ENCODE measurements around the gene GDPGP1.

The GDPGP1 gene

DNA sequence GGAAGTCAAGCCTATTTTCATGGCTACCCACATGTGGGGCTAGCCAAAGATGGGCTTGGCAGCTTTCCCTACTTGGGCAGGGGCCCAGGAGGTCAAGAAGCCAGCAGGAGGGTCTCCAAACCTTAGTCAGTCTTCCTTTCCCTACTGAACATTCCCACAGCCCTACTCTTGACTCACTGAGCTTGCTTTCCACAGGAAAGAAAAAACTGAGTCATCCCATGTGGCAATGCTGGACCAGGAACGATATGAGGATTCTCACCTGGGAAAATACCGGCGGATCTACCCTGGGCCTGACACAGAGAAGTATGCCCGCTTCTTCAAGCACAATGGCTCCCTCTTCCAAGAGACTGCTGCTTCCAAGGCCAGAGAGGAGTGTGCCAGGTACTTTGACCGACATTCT, 27.8 kb downstream of the GDPGP1 start:
- no peak for DNase-seq (ENCODE audit: low read depth in 1 of 2, low spot score in 1 of 2)
- no peak overlapping the region for H3K27ac ChIP-seq (replicated peaks)
- H3K4me3 ChIP-seq (replicated peaks; ENCODE audit: insufficient read depth, low read length): no peak overlapping the region
- TF ChIP-seq, protein P1, sequence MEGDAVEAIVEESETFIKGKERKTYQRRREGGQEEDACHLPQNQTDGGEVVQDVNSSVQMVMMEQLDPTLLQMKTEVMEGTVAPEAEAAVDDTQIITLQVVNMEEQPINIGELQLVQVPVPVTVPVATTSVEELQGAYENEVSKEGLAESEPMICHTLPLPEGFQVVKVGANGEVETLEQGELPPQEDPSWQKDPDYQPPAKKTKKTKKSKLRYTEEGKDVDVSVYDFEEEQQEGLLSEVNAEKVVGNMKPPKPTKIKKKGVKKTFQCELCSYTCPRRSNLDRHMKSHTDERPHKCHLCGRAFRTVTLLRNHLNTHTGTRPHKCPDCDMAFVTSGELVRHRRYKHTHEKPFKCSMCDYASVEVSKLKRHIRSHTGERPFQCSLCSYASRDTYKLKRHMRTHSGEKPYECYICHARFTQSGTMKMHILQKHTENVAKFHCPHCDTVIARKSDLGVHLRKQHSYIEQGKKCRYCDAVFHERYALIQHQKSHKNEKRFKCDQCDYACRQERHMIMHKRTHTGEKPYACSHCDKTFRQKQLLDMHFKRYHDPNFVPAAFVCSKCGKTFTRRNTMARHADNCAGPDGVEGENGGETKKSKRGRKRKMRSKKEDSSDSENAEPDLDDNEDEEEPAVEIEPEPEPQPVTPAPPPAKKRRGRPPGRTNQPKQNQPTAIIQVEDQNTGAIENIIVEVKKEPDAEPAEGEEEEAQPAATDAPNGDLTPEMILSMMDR (IDR thresholded peaks at IDR 0.05; ENCODE audit: insufficient read depth, low read length): no peak
- H3K27me3 ChIP-seq (ENCODE audit: insufficient read depth, poor library complexity, severe bottlenecking): no peaks in the 10 kb centered on the region

DNA sequence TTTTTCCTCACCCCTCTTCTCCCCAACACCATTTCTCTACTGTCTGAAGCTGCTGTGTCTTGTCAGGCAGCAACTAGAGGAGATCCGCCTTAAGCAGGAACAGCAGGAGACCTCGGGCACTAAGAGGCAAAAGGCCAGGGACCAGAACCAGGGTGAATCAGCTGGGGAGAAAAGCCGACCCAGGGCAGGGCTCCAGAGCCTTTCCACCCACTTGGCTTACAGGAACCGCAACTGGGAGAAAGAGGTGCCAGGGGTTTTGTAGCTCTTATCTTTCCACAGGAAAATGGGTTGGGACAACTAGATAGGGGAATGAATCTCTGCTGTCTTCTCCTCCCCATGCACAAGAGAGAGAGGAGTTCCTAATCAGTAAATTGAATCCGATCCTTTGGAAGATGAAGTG, 28.4 kb downstream of the GDPGP1 start:
- no peak overlapping the region for H3K4me3 ChIP-seq (replicated peaks; ENCODE audit: insufficient read depth, low read length)
- DNase-seq (ENCODE audit: low read depth in 1 of 2, low spot score in 1 of 2): no peak
- H3K27me3 ChIP-seq (ENCODE audit: insufficient read depth, poor library complexity, severe bottlenecking): no peaks in the 10 kb centered on the region
- H3K27ac ChIP-seq (replicated peaks): no peak overlapping the region
- TF ChIP-seq POLR2AphosphoS5 (IDR thresholded peaks at IDR 0.05; ENCODE audit: low read depth): no peak
- no peak for TF ChIP-seq GABPA (IDR thresholded peaks at IDR 0.05; ENCODE audit: low read depth)
- no peak for TF ChIP-seq SPI1 (IDR thresholded peaks at IDR 0.05; ENCODE audit: borderline replicate concordance, low read depth)
- TF ChIP-seq, protein P1 (IDR thresholded peaks at IDR 0.05; ENCODE audit: insufficient read depth, low read length): no peak
- TF ChIP-seq, protein P2, sequence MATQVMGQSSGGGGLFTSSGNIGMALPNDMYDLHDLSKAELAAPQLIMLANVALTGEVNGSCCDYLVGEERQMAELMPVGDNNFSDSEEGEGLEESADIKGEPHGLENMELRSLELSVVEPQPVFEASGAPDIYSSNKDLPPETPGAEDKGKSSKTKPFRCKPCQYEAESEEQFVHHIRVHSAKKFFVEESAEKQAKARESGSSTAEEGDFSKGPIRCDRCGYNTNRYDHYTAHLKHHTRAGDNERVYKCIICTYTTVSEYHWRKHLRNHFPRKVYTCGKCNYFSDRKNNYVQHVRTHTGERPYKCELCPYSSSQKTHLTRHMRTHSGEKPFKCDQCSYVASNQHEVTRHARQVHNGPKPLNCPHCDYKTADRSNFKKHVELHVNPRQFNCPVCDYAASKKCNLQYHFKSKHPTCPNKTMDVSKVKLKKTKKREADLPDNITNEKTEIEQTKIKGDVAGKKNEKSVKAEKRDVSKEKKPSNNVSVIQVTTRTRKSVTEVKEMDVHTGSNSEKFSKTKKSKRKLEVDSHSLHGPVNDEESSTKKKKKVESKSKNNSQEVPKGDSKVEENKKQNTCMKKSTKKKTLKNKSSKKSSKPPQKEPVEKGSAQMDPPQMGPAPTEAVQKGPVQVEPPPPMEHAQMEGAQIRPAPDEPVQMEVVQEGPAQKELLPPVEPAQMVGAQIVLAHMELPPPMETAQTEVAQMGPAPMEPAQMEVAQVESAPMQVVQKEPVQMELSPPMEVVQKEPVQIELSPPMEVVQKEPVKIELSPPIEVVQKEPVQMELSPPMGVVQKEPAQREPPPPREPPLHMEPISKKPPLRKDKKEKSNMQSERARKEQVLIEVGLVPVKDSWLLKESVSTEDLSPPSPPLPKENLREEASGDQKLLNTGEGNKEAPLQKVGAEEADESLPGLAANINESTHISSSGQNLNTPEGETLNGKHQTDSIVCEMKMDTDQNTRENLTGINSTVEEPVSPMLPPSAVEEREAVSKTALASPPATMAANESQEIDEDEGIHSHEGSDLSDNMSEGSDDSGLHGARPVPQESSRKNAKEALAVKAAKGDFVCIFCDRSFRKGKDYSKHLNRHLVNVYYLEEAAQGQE (IDR thresholded peaks at IDR 0.05; ENCODE audit: insufficient replicate concordance, low read depth): no peak

DNA sequence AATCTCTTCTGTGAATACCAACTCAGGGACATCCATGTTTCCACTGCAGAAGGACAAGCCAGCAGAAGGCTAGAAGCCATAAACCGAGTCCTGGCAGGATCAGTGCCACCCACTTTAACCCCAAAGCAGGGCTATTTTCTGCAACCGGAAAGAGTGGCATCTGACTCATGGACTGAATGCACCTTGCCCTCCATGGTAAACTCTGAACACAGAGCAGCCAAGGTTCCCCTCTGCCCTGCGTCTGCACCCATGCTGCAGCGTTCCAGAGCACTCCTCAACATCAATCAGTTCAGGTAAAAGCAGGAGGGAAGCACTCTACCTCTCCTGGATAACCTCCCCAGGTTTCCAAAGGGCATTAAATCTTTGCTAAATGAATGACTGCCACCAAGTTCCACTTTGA, 30.7 kb downstream of the GDPGP1 start:
- DNase-seq (ENCODE audit: low read depth in 1 of 2, low spot score in 1 of 2): peak; percentile 40 to 50
- TF ChIP-seq, protein P2 (IDR thresholded peaks at IDR 0.05; ENCODE audit: insufficient replicate concordance, low read depth): no peak
- TF ChIP-seq, protein P1 (IDR thresholded peaks at IDR 0.05; ENCODE audit: insufficient read depth, low read length): no peak
- no peak for TF ChIP-seq GABPA (IDR thresholded peaks at IDR 0.05; ENCODE audit: low read depth)
- Histone ChIP-seq H3K4me3 (replicated peaks; ENCODE audit: insufficient read depth, low read length) (peak overlapping the region; percentile 81), H3K27ac (replicated peaks) (peak overlapping the region; percentile 94), H3K27me3 (ENCODE audit: insufficient read depth, poor library complexity, severe bottlenecking) (no peaks in the 10 kb centered on the region)

DNA sequence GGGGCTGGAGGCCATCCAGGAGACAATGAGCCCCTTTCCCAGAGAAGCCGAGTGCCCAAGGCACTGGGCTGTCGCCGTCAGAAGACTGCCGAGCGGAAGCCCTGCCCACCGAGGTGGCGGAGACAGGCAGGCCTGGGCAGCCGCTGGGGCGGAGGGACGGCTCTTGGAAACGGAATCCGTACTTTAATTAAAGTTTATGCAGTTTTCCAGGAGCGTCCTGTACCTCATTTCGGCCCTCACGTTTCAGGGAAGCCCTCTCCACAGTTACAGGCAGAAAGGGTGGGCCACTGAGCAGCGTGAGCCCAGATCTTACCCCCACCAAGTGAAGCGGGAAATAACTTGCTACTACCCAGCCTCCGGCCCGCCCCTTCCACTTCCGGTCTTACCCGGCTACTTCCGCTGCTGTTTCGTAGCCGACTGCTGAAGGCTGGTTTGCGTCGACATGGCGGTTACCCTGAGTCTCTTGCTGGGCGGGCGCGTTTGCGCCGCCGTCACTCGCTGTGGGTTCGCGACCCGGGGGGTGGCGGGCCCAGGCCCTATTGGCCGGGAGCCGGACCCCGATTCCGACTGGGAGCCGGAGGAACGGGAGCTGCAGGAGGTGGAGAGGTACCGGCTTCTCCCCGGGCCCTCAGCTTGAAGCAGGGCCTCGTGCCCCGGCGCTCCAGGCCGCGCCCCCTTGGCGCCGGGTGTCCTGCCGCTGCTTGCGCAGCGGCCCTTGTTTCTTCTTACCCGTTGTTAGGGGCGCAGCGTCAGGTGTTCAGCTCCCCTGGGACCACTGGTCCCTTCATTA, 31.5 kb downstream of the GDPGP1 start, which contains the start of gene NGRN:
Gene NGRN (plus strand): TSS at position 402 of the 790 bp plus-strand sequence. CDS start 41 bp downstream, at position 443.
- peak within 1 kb of the TSS; percentile 81 for H3K4me3 ChIP-seq (replicated peaks; ENCODE audit: insufficient read depth, low read length)
- no peaks in the 10 kb centered on the region for H3K27me3 ChIP-seq (ENCODE audit: insufficient read depth, poor library complexity, severe bottlenecking)
- peak; percentile 92 for TF ChIP-seq POLR2AphosphoS5 (IDR thresholded peaks at IDR 0.05; ENCODE audit: low read depth)
- TF ChIP-seq, protein P2 (IDR thresholded peaks at IDR 0.05; ENCODE audit: insufficient replicate concordance, low read depth): peak; percentile 61
- TF ChIP-seq, protein P1 (IDR thresholded peaks at IDR 0.05; ENCODE audit: insufficient read depth, low read length): no peak
- peak; percentile 87 for TF ChIP-seq GABPA (IDR thresholded peaks at IDR 0.05; ENCODE audit: low read depth)
- peak; percentile 49; the same call in 1 of the 2 replicates for TF ChIP-seq SPI1 (IDR thresholded peaks at IDR 0.05; ENCODE audit: borderline replicate concordance, low read depth)
- peak within 1 kb of the TSS; percentile 94 for H3K27ac ChIP-seq (replicated peaks)
- peak; percentile 87 to 95 for DNase-seq (ENCODE audit: low read depth in 1 of 2, low spot score in 1 of 2)

All from HL-60 (cell line).